ENCODE data around the gene TTF1. TPM values are rescaled to one million over a fixed set of nuclear protein-coding genes. Genes with fewer than 3 reads are reported as not detected.

Gene TTF1
- total RNA-seq, 1 experiment from 2014 or later: 23.8 TPM

GRCh38 chr9:132424857-132425674 lies 18.4 kb upstream of the TTF1 start:
- DNase-seq (ENCODE audit: low spot score) (no peak), ATAC-seq (peak; percentile 70)
- TF ChIP-seq ZBTB21 (CRISPR knock-in tag; IDR thresholded peaks at IDR 0.05; ENCODE audit: borderline replicate concordance): no peak
- TF ChIP-seq ZNF232 (CRISPR knock-in tag; IDR thresholded peaks at IDR 0.05): no peak
- TF ChIP-seq, protein P1, sequence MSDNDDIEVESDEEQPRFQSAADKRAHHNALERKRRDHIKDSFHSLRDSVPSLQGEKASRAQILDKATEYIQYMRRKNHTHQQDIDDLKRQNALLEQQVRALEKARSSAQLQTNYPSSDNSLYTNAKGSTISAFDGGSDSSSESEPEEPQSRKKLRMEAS (CRISPR knock-in tag; IDR thresholded peaks at IDR 0.05): no peak
- TF ChIP-seq RORB (CRISPR knock-in tag; IDR thresholded peaks at IDR 0.05): no peak
- no peak for TF ChIP-seq PRRX2 (CRISPR knock-in tag; IDR thresholded peaks at IDR 0.05)
- TF ChIP-seq, protein P2, sequence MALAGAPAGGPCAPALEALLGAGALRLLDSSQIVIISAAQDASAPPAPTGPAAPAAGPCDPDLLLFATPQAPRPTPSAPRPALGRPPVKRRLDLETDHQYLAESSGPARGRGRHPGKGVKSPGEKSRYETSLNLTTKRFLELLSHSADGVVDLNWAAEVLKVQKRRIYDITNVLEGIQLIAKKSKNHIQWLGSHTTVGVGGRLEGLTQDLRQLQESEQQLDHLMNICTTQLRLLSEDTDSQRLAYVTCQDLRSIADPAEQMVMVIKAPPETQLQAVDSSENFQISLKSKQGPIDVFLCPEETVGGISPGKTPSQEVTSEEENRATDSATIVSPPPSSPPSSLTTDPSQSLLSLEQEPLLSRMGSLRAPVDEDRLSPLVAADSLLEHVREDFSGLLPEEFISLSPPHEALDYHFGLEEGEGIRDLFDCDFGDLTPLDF (CRISPR knock-in tag; IDR thresholded peaks at IDR 0.05): no peak
- TF ChIP-seq IRF2 (CRISPR knock-in tag; IDR thresholded peaks at IDR 0.05; ENCODE audit: borderline replicate concordance, low read depth): no peak
- no peak for TF ChIP-seq E2F5 (CRISPR knock-in tag; IDR thresholded peaks at IDR 0.05)
- TF ChIP-seq ZNF671 (CRISPR knock-in tag; IDR thresholded peaks at IDR 0.05): no peak
- no peak for TF ChIP-seq SMAD4 (CRISPR knock-in tag; IDR thresholded peaks at IDR 0.05)
- TF ChIP-seq, protein P3, sequence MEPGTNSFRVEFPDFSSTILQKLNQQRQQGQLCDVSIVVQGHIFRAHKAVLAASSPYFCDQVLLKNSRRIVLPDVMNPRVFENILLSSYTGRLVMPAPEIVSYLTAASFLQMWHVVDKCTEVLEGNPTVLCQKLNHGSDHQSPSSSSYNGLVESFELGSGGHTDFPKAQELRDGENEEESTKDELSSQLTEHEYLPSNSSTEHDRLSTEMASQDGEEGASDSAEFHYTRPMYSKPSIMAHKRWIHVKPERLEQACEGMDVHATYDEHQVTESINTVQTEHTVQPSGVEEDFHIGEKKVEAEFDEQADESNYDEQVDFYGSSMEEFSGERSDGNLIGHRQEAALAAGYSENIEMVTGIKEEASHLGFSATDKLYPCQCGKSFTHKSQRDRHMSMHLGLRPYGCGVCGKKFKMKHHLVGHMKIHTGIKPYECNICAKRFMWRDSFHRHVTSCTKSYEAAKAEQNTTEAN (CRISPR knock-in tag; IDR thresholded peaks at IDR 0.05): no peak
- TF ChIP-seq ZNF532 (CRISPR knock-in tag; IDR thresholded peaks at IDR 0.05; ENCODE audit: borderline replicate concordance): no peak
- TF ChIP-seq, protein P4, sequence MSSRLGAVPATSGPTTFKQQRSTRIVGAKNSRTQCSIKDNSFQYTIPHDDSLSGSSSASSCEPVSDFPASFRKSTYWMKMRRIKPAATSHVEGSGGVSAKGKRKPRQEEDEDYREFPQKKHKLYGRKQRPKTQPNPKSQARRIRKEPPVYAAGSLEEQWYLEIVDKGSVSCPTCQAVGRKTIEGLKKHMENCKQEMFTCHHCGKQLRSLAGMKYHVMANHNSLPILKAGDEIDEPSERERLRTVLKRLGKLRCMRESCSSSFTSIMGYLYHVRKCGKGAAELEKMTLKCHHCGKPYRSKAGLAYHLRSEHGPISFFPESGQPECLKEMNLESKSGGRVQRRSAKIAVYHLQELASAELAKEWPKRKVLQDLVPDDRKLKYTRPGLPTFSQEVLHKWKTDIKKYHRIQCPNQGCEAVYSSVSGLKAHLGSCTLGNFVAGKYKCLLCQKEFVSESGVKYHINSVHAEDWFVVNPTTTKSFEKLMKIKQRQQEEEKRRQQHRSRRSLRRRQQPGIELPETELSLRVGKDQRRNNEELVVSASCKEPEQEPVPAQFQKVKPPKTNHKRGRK (CRISPR knock-in tag; IDR thresholded peaks at IDR 0.05; ENCODE audit: borderline replicate concordance): no peak
- no peak for TF ChIP-seq ZNF416 (CRISPR knock-in tag; IDR thresholded peaks at IDR 0.05)
- TF ChIP-seq, protein P5, sequence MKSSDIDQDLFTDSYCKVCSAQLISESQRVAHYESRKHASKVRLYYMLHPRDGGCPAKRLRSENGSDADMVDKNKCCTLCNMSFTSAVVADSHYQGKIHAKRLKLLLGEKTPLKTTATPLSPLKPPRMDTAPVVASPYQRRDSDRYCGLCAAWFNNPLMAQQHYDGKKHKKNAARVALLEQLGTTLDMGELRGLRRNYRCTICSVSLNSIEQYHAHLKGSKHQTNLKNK (CRISPR knock-in tag; IDR thresholded peaks at IDR 0.05): no peak
- Mint-ChIP-seq H3K36me3 (no peaks in the 10 kb centered on the region), H3K27ac (no peak overlapping the region), H3K4me3 (peak overlapping the region; percentile 49), H3K9me3 (no peaks in the 10 kb centered on the region), H3K27me3 (ENCODE audit: low read depth) (peaks cover 3% of the 10 kb centered on the region), H3K4me1 (peaks cover 41% of the 10 kb centered on the region)
- CTCF ChIA-PET: interaction anchor here (0.9 kb wide), 1 partner anchor 33 kb away, joined by 3 read pairs; no protein-coding TSS in a partner anchor
- POLR2A ChIA-PET: no interaction called here

Data from WTC11 (cell line).